CD4-positive, alpha-beta T cell (primary cell): ENCODE measurements around the gene DIP2C. TPM values are rescaled to one million over a fixed set of nuclear protein-coding genes. Genes with fewer than 3 reads are reported as not detected.

Source experiments
- ATAC-seq: fragments of 200-7000 bp; cut with Tn5 transposase; one replicate; pipeline ENCODE4 v1.10.0; 2022; ENCODE audit warnings: mild to moderate bottlenecking; ENCODE audit not compliant: poor library complexity
- CTCF ChIA-PET: fragments of 350-600 bp; sonication (Branson Sonifier 250); formaldehyde crosslinking; loops from one replicate; lab custom pipeline; 2021; ENCODE audit warnings: antibody characterized with exemption, inconsistent platforms; lab: Charles Lee
- POLR2A ChIA-PET: fragments of 350-600 bp; sonication (Branson Sonifier 250); formaldehyde crosslinking; loops from one replicate; lab custom pipeline; 2021; ENCODE audit warnings: antibody characterized with exemption, inconsistent platforms; lab: Charles Lee
- DNase-seq, 14 experiments: peaks; one replicate each; pipeline ENCODE4 v3.0.0-alpha.2; 2013 to 2020; ENCODE audit warnings: mixed read lengths in 2 of 14
- H3K27ac ChIP-seq, 2 donors: one replicate each; pipeline versions ENCODE4 v1.5.1 to v1.7.0; 2013; ENCODE audit warnings: low read length in 2 of 2, low read depth in 1 of 2, mild to moderate bottlenecking in 1 of 2
- H3K27me3 ChIP-seq, 2 experiments: 1 replicate in 1 of 2; 2 replicates in 1 of 2; pipeline versions ENCODE4 v1.6.1 to v1.7.0; 2013; ENCODE audit warnings: low read length in 2 of 2, control low read depth in 1 of 2, mild to moderate bottlenecking in 1 of 2, moderate library complexity in 1 of 2; ENCODE audit not compliant: insufficient read depth in 2 of 2, control insufficient read depth in 1 of 2
- H3K36me3 ChIP-seq: one replicate; pipeline ENCODE4 v1.6.1; 2013; ENCODE audit warnings: low read length, control low read depth; ENCODE audit not compliant: insufficient read depth
- H3K4me1 ChIP-seq: one replicate; pipeline ENCODE4 v1.6.1; 2013; ENCODE audit warnings: low read length, control low read depth; ENCODE audit not compliant: insufficient read depth
- H3K4me3 ChIP-seq: one replicate; pipeline ENCODE4 v1.5.1; 2013; ENCODE audit warnings: mild to moderate bottlenecking, low read length, moderate library complexity
- H3K9me3 ChIP-seq, 2 experiments: 1 replicate in 1 of 2; 2 replicates in 1 of 2; pipeline versions ENCODE4 v1.6.1 to v1.7.0; 2013; ENCODE audit warnings: low read length in 2 of 2, mild to moderate bottlenecking in 2 of 2, control low read depth in 1 of 2, moderate library complexity in 1 of 2; ENCODE audit not compliant: control insufficient read depth in 1 of 2, insufficient read depth in 1 of 2
- H3K27ac Mint-ChIP-seq: one replicate; pipeline ENCODE4 v1.8.0; 2020; ENCODE audit warnings: mixed read lengths
- H3K27me3 Mint-ChIP-seq: one replicate; pipeline ENCODE4 v1.8.0; 2021; ENCODE audit warnings: mixed read lengths
- H3K36me3 Mint-ChIP-seq: one replicate; pipeline ENCODE4 v1.8.0; 2021; ENCODE audit warnings: low read depth, mixed read lengths
- H3K4me1 Mint-ChIP-seq: one replicate; pipeline ENCODE4 v1.8.0; 2021; ENCODE audit warnings: low read depth, mixed read lengths
- H3K4me3 Mint-ChIP-seq: one replicate; pipeline ENCODE4 v1.8.0; 2020; ENCODE audit warnings: mild to moderate bottlenecking, mixed read lengths
- H3K9me3 Mint-ChIP-seq: one replicate; pipeline ENCODE4 v1.8.0; 2020; ENCODE audit warnings: mixed read lengths
- intact Hi-C, 2 experiments: fragments of 100-400 bp; cut with DNase I in 1 of 2; cut with micrococcal nuclease in 1 of 2; formaldehyde crosslinking; loops; one replicate each; pipeline versions ENCODE4 v1.15.1 to v1.9.0; 2023 to 2025; cut with DNase I, micrococcal nuclease
- total RNA-seq, 174 experiments: library from RNA in 2 of 174; stranded (reverse) in 2 of 174; gene quantifications; one replicate each; pipeline ENCODE4 v1.2.3 and lab custom pipeline; 2021 to 2026
- TF ChIP-seq, protein P1 (sequence below): fragments of 200-600 bp; IDR thresholded peaks from one replicate; pipeline ENCODE4 v1.8.0; 2022; ENCODE audit warnings: antibody characterized with exemption, mild to moderate bottlenecking

The DIP2C gene
- total RNA-seq, 2 experiments from 2014 or later = 4.1 TPM

DNA sequence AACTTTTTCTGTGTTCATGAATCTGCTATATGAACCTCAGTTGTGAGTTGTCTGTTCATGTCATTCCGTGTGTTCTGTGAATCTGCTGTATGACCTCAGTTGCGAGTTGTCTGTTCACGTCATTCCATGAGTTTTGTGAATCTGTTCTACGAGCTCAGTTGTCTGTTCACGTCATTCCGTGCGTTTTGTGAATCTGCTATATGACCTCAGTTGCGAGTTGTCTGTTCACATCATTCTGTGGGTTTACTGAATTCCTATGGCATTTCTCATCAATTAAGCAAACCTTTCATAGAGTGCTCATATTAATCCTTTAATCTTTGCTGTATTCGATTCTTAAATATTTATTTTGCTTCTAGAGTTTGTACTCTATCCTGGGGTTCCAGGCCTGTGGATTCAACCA lies 150.6 kb downstream of the DIP2C start:
- Mint-ChIP-seq H3K9me3 (no peaks in the 10 kb centered on the region), H3K27me3 (peaks cover 70% of the 10 kb centered on the region), H3K4me1 (peaks cover 20% of the 10 kb centered on the region), H3K27ac (no peak overlapping the region), H3K36me3 (no peaks in the 10 kb centered on the region), H3K4me3 (no peak overlapping the region)
- no peaks in the 10 kb centered on the region for H3K4me1 ChIP-seq
- no peak for ATAC-seq
- no peak for DNase-seq
- no peak overlapping the region for H3K27ac ChIP-seq
- no peaks in the 10 kb centered on the region for H3K9me3 ChIP-seq
- TF ChIP-seq, protein P1, sequence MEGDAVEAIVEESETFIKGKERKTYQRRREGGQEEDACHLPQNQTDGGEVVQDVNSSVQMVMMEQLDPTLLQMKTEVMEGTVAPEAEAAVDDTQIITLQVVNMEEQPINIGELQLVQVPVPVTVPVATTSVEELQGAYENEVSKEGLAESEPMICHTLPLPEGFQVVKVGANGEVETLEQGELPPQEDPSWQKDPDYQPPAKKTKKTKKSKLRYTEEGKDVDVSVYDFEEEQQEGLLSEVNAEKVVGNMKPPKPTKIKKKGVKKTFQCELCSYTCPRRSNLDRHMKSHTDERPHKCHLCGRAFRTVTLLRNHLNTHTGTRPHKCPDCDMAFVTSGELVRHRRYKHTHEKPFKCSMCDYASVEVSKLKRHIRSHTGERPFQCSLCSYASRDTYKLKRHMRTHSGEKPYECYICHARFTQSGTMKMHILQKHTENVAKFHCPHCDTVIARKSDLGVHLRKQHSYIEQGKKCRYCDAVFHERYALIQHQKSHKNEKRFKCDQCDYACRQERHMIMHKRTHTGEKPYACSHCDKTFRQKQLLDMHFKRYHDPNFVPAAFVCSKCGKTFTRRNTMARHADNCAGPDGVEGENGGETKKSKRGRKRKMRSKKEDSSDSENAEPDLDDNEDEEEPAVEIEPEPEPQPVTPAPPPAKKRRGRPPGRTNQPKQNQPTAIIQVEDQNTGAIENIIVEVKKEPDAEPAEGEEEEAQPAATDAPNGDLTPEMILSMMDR = no peak
- no peak overlapping the region for H3K4me3 ChIP-seq
- ChIA-PET POLR2A (no interaction called here), CTCF (no interaction called here)
- intact Hi-C loops = no loop called here
- peaks cover 6 to 16% of the 10 kb centered on the region in 2 experiments for H3K27me3 ChIP-seq
- H3K36me3 ChIP-seq = no peaks in the 10 kb centered on the region

DNA sequence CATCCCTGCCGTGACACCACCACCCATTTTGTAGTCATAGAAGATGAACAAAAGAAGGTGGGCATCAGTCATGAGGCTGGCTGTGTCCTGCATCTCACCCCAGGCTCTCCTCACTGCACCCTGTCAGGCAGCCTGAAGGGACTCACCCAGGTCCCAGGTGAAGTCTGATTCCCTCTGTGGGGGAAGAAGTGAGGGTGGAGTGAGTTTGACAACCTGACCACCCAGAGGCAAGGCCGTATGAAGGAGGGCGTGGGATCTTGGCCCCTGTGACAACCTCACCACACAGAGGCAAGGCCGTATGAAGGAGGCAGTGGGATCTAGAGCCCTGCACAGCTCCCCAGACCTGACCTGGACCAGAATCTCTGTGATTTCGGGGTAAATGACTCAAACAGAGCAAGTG lies 152.5 kb downstream of the DIP2C start:
- ChIA-PET POLR2A (no interaction called here), CTCF (no interaction called here)
- H3K27ac Mint-ChIP-seq = no peak overlapping the region
- Histone ChIP-seq H3K4me3 (no peak overlapping the region), H3K27ac (no peak overlapping the region), H3K36me3 (no peaks in the 10 kb centered on the region), H3K4me1 (no peaks in the 10 kb centered on the region), H3K9me3 (no peaks in the 10 kb centered on the region), H3K27me3 (peaks cover 4 to 15% of the 10 kb centered on the region in 2 experiments)
- no peaks in the 10 kb centered on the region for H3K36me3 Mint-ChIP-seq
- no peak for ATAC-seq
- no peak for DNase-seq
- H3K4me1 Mint-ChIP-seq = peaks cover 16% of the 10 kb centered on the region
- H3K27me3 Mint-ChIP-seq = peaks cover 57% of the 10 kb centered on the region
- H3K9me3 Mint-ChIP-seq = no peaks in the 10 kb centered on the region
- TF ChIP-seq, protein P1 = no peak
- intact Hi-C loops = no loop called here
- no peak overlapping the region for H3K4me3 Mint-ChIP-seq

DNA sequence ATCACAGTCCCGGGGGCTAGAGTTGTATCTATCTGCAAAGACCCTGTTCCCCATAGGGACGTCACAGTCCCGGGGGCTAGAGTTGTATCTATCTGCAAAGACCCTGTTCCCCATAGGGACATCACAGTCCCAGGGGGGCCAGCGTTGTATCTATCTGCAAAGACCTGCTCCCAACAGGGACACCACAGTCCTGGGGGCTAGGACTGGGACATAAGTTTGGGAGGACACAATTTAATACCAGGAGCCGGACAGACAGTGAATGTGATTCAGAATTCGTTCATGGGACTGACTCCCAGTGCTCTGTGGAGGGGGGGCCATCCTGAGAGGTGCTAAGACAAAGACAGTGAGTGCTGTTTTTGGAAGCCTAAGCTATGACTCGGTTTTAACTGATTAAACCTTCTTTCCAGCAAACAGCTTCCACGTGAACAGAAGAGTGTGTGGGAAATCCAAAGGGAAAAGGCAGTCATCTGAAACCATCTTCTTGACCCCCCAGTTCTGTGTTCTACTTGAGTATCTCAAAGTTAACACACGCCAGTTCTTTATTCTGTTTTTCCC lies 153.0 kb downstream of the DIP2C start:
- no peaks in the 10 kb centered on the region for H3K9me3 Mint-ChIP-seq
- H3K4me1 Mint-ChIP-seq = peaks cover 12% of the 10 kb centered on the region
- Histone ChIP-seq H3K27ac (no peak overlapping the region), H3K4me3 (no peak overlapping the region), H3K4me1 (no peaks in the 10 kb centered on the region), H3K36me3 (no peaks in the 10 kb centered on the region), H3K9me3 (no peaks in the 10 kb centered on the region), H3K27me3 (peaks cover 0 to 10% of the 10 kb centered on the region in 2 experiments)
- TF ChIP-seq, protein P1 = no peak
- ChIA-PET POLR2A (no interaction called here), CTCF (no interaction called here)
- H3K4me3 Mint-ChIP-seq = no peak overlapping the region
- H3K36me3 Mint-ChIP-seq = no peaks in the 10 kb centered on the region
- H3K27ac Mint-ChIP-seq = no peak overlapping the region
- intact Hi-C loops = no loop called here
- ATAC-seq (no peak), DNase-seq (no peak)
- peaks cover 52% of the 10 kb centered on the region for H3K27me3 Mint-ChIP-seq
